CD4-positive, CD25-positive, alpha-beta regulatory T cell (primary cell): ENCODE measurements around the gene FRMPD4. TPM values are rescaled to one million over a fixed set of nuclear protein-coding genes. Genes with fewer than 3 reads are reported as not detected.

Experiments
- ATAC-seq, 2 donors: fragments of 150-1000 bp; cut with Tn5 transposase; one replicate each; pipeline ENCODE4 v1.10.0; 2021; ENCODE audit warnings: low read depth in 2 of 2, moderate number of reproducible peaks in 2 of 2, moderate library complexity in 1 of 2
- DNase-seq, 3 donors: peaks; one replicate each; pipeline versions ENCODE4 v3.0.0 to v3.0.0-alpha.2; 2012 to 2022; ENCODE audit warnings: mixed read lengths in 1 of 3
- H3K27ac ChIP-seq: one replicate; pipeline ENCODE4 v1.7.0; 2013; ENCODE audit warnings: mild to moderate bottlenecking, low read length; ENCODE audit not compliant: insufficient read depth, poor library complexity, severe bottlenecking
- H3K27me3 ChIP-seq: one replicate; pipeline ENCODE4 v1.7.0; 2013; ENCODE audit warnings: low read length; ENCODE audit not compliant: control insufficient read depth, insufficient read depth
- H3K36me3 ChIP-seq: one replicate; pipeline ENCODE4 v1.7.0; 2013; ENCODE audit warnings: mild to moderate bottlenecking, low read length, moderate library complexity; ENCODE audit not compliant: control insufficient read depth, insufficient read depth
- H3K4me1 ChIP-seq: 2 replicates; pipeline ENCODE4 v1.7.0; 2013; ENCODE audit warnings: mild to moderate bottlenecking, low read length; ENCODE audit not compliant: insufficient read depth, control insufficient read depth, poor library complexity, severe bottlenecking
- H3K4me3 ChIP-seq: one replicate; pipeline ENCODE4 v1.7.0; 2013; ENCODE audit warnings: low read depth, mild to moderate bottlenecking, low read length, moderate library complexity
- H3K9me3 ChIP-seq, 2 experiments: 1 replicate in 1 of 2; 2 replicates in 1 of 2; pipeline ENCODE4 v1.7.0; 2013; ENCODE audit warnings: low read length in 2 of 2, mild to moderate bottlenecking in 1 of 2, moderate library complexity in 1 of 2; ENCODE audit not compliant: control insufficient read depth in 2 of 2
- H3K27ac Mint-ChIP-seq, 3 donors: one replicate each; pipeline ENCODE4 v1.8.0; 2020 to 2022; ENCODE audit warnings: mild to moderate bottlenecking in 3 of 3, mixed read lengths in 3 of 3, moderate library complexity in 2 of 3
- H3K27me3 Mint-ChIP-seq: one replicate; pipeline ENCODE4 v1.8.0; 2022; ENCODE audit warnings: mild to moderate bottlenecking, mixed read lengths
- H3K36me3 Mint-ChIP-seq: one replicate; pipeline ENCODE4 v1.8.0; 2020; ENCODE audit warnings: mixed read lengths
- H3K4me1 Mint-ChIP-seq, 4 donors: one replicate each; pipeline ENCODE4 v1.8.0; 2020 to 2022; ENCODE audit warnings: mixed read lengths in 4 of 4, mild to moderate bottlenecking in 1 of 4
- H3K4me3 Mint-ChIP-seq, 4 donors: one replicate each; pipeline ENCODE4 v1.8.0; 2020 to 2022; ENCODE audit warnings: mild to moderate bottlenecking in 4 of 4, mixed read lengths in 4 of 4, moderate library complexity in 3 of 4
- H3K9me3 Mint-ChIP-seq, 7 donors: one replicate each; pipeline ENCODE4 v1.8.0; 2020 to 2022; ENCODE audit warnings: mixed read lengths in 7 of 7, mild to moderate bottlenecking in 3 of 7, moderate library complexity in 2 of 7
- polyA plus RNA-seq, 4 donors: library from polyadenylated mRNA; unstranded; fragments of 300-500 nt; fragmentation: Illumina TruSeq; gene quantifications; one replicate each; pipeline ENCODE4 v1.2.3, GENCODE V29; 2021
- total RNA-seq: library from RNA; stranded (reverse); gene quantifications from one replicate; pipeline ENCODE4 v1.2.3, GENCODE V29; 2022

The FRMPD4 gene
- total RNA-seq (not detected), polyA plus RNA-seq (not detected)

DNA sequence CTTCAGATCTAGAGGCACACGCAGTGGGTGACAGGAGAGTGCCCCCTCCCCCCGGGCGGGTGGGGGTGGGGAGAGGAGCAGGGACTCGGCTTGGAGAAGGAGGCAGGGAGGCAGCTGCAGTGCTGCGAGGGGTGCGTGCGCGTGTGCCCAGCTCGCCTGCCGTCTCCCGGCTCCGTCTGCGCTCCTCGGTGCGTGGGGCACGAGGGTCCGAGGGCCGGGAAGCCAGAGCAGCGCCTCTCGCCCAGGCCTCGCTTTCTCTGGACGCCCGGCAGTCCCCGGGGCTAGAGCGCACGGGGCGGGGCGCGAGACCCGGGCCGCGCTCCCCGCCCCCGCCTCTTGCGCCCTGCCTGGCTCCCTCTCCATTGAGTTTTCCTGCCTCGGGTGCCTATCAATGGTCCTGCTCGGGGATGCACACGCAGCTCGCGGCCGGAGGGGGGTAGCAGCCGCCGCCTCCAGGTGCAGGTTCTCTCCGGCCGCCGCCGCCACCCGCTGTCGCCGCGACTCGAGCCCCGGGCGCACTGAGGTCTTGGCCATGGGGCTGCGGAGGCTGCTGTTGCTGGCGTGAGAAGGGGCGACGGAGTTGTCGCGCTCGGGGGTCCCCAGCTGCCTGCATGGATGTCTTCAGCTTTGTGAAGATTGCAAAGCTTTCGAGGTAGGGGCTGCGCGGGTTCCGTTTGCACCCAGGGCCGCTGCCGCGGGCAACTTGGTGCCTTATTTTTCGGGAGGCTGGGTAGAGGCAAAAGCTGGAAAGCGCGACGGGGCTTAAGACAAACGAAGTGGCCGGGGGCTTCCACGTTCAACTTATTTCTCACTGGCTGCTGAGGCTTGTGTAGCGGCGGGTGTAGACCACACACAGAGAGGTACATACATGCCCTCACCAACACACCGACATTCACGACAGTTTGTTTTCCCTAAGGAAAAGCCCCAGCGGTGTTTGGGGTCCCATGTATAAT is at the start of gene FRMPD4:
Gene FRMPD4 (plus strand): TSS at position 113 of the 953 bp plus-strand sequence. CDS start 499 bp downstream, at position 612.
- Mint-ChIP-seq H3K4me3 (no peak within 1 kb of the TSS), H3K27me3 (peaks cover 15% of the 10 kb centered on the region), H3K9me3 (peaks cover 0 to 1% (median 0%) of the 10 kb centered on the region in 7 donors), H3K36me3 (no peaks in the 10 kb centered on the region), H3K4me1 (peaks cover 0 to 2% (median 0%) of the 10 kb centered on the region in 4 donors), H3K27ac (no peak within 1 kb of the TSS)
- no peak for ATAC-seq
- DNase-seq = no peak
- Histone ChIP-seq H3K4me1 (no peaks in the 10 kb centered on the region), H3K27me3 (no peaks in the 10 kb centered on the region), H3K27ac (no peak within 1 kb of the TSS), H3K4me3 (no peak within 1 kb of the TSS), H3K36me3 (no peaks in the 10 kb centered on the region), H3K9me3 (no peaks in the 10 kb centered on the region)

DNA sequence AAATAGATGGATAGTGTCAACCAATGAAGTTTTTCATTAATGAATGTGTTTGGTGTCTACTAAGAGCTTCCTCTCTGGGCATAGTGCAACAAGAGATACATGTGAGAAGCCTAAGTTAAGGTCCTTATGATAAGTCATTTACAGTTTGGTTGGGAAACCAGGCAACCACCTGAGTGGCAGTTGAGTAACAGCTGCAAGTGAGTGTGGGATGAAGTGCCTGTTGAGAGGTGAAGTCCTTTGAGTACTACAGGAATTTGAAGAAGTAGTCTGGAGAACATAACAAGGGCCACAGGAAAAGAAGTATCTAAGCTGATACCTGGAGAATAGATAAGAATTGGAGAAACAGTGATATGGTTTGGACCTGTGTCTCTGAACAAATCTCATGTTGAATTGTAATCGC is 48.5 kb upstream of the FRMPD4 start:
- Mint-ChIP-seq H3K4me3 (no peak overlapping the region), H3K9me3 (peaks cover 0 to 3% (median 0%) of the 10 kb centered on the region in 7 donors), H3K27ac (no peak overlapping the region), H3K36me3 (no peaks in the 10 kb centered on the region), H3K4me1 (no peaks in the 10 kb centered on the region), H3K27me3 (no peaks in the 10 kb centered on the region)
- Histone ChIP-seq H3K27ac (no peak overlapping the region), H3K4me3 (no peak overlapping the region), H3K36me3 (no peaks in the 10 kb centered on the region), H3K27me3 (no peaks in the 10 kb centered on the region), H3K4me1 (no peaks in the 10 kb centered on the region), H3K9me3 (no peaks in the 10 kb centered on the region)
- ATAC-seq (no peak), DNase-seq (no peak)

DNA sequence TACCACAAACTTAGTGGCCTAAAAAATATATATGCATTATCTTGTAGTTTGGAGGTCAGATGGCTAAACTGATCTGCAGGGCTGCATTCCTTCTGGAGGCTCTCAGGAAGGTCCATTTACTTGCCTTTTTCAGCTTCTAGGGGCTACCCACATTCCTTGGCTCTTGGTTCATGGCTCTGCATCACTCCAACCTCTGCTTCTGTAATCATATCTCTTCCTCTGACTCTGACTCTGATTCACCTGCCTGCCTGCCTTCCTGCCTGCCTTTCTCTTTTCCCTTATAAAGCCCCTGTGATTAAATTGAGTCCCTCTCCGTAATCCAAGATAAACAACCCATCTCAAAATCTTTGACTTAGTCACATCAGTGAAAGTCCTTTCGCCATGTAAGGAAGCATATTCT is 25.0 kb upstream of the FRMPD4 start:
- no peak for ATAC-seq
- H3K4me3 ChIP-seq = no peak overlapping the region
- H3K27me3 ChIP-seq = no peaks in the 10 kb centered on the region
- Mint-ChIP-seq H3K27ac (no peak overlapping the region), H3K27me3 (no peaks in the 10 kb centered on the region), H3K4me1 (no peaks in the 10 kb centered on the region), H3K4me3 (no peak overlapping the region), H3K9me3 (peaks cover 0 to 12% (median 4%) of the 10 kb centered on the region in 7 donors), H3K36me3 (no peaks in the 10 kb centered on the region)
- no peaks in the 10 kb centered on the region for H3K9me3 ChIP-seq
- no peak for DNase-seq
- no peak overlapping the region for H3K27ac ChIP-seq
- H3K4me1 ChIP-seq = no peaks in the 10 kb centered on the region
- no peaks in the 10 kb centered on the region for H3K36me3 ChIP-seq

DNA sequence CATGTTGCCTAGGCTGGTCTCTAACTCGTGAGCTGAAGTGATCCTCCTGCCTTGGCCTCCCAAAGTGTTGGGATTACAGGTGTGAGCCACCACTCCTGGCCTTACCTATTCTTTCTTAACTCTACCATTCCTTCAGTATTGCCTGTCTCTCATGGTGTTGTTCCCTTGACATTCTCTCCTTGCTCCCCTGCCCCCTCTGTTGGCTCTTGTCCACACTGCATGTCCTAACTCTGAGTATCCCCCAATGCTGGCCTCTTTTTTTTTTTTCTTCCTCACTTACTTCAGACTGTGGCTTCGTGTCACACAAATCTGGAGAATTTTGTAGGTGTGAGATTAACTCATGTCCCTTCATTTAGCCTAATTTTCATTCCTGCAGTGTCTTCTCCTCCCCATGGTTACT is 22.9 kb upstream of the FRMPD4 start:
- Mint-ChIP-seq H3K27ac (no peak overlapping the region), H3K4me3 (no peak overlapping the region), H3K27me3 (no peaks in the 10 kb centered on the region), H3K9me3 (peaks cover 0 to 11% (median 2%) of the 10 kb centered on the region in 7 donors), H3K36me3 (no peaks in the 10 kb centered on the region), H3K4me1 (no peaks in the 10 kb centered on the region)
- Histone ChIP-seq H3K4me1 (no peaks in the 10 kb centered on the region), H3K36me3 (no peaks in the 10 kb centered on the region), H3K9me3 (no peaks in the 10 kb centered on the region), H3K27ac (no peak overlapping the region), H3K4me3 (no peak overlapping the region), H3K27me3 (no peaks in the 10 kb centered on the region)
- no peak for DNase-seq
- no peak for ATAC-seq

DNA sequence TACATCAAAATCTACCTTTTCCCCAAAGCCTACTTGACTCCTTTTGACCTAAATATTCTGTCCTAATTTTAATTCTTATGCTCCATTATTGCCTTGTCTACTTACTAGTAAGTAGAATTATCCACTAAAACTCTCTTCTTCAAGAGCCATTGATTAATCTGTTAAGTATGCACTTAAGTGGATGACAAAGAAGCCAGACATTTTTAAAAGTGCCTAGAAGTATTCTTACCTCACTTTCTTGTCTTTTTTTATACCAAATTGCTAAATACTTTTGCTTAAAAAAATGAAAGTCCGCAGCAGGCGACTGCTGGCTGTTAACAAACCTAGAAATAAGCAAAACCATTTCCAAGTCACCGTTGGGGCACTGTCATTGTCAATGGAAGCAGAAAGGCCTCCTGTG is 20.1 kb upstream of the FRMPD4 start:
- H3K4me1 ChIP-seq = no peaks in the 10 kb centered on the region

DNA sequence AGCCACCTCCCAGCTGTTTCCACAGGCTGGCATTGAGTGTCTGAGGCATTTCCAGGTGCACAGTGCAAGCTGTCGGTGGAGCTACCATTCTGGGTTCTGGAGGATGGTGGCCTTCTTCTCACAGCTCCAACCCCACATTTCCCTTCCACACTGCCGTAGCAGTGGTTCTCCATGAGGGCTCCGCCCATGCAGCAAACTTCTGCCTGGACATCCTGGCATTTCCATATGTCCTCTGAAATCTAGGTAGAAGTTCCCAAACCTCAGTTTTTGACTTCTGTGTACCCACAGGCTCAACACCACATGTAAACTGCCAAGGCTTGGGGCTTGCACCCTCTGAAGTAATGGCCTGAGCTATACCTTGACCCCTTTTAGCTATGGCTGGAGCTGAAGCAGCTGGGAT is 10.3 kb upstream of the FRMPD4 start:
- H3K27ac Mint-ChIP-seq = no peak overlapping the region
- DNase-seq = no peak
- Histone ChIP-seq H3K27ac (no peak overlapping the region), H3K4me1 (no peaks in the 10 kb centered on the region), H3K36me3 (no peaks in the 10 kb centered on the region), H3K4me3 (no peak overlapping the region), H3K27me3 (no peaks in the 10 kb centered on the region), H3K9me3 (peaks cover 0 to 8% of the 10 kb centered on the region in 2 experiments)
- no peaks in the 10 kb centered on the region for H3K4me1 Mint-ChIP-seq
- H3K36me3 Mint-ChIP-seq = no peaks in the 10 kb centered on the region
- H3K27me3 Mint-ChIP-seq = peaks cover 4% of the 10 kb centered on the region
- ATAC-seq = no peak
- peaks cover 0 to 28% (median 11%) of the 10 kb centered on the region in 7 donors for H3K9me3 Mint-ChIP-seq
- no peak overlapping the region for H3K4me3 Mint-ChIP-seq

More for the DNA sequence above, 20.1 kb upstream of the FRMPD4 start:
- Mint-ChIP-seq H3K27ac (no peak overlapping the region), H3K4me3 (no peak overlapping the region), H3K4me1 (no peaks in the 10 kb centered on the region), H3K27me3 (no peaks in the 10 kb centered on the region), H3K36me3 (no peaks in the 10 kb centered on the region), H3K9me3 (peaks cover 0 to 11% (median 2%) of the 10 kb centered on the region in 7 donors)
- DNase-seq (no peak), ATAC-seq (no peak)
- H3K27ac ChIP-seq = no peak overlapping the region
- H3K4me3 ChIP-seq = no peak overlapping the region
- H3K27me3 ChIP-seq = no peaks in the 10 kb centered on the region
- H3K36me3 ChIP-seq = no peaks in the 10 kb centered on the region
- no peaks in the 10 kb centered on the region for H3K9me3 ChIP-seq

DNA sequence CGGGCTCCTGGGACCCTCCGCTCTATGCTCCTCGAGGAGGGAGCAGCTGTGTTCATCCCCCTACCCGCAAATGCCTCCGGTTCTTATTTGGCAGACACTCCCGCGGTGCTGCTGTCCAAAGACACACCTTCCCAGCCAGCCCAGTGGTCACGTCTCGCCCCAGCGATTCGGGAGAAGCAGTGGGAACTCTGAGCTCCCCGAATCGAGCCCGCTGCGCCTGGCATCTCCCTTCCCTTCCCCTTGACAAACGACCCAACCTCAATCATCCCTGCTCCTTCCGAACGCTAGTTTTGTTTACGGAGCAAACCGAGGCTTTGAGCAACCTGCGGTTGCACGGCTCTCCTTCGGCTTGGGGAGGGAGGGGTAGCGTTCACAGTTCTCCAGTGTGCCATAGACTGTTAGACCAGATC is 317 bp upstream of the FRMPD4 start:
- H3K36me3 Mint-ChIP-seq = no peaks in the 10 kb centered on the region
- ATAC-seq (no peak), DNase-seq (no peak)
- peaks cover 15% of the 10 kb centered on the region for H3K27me3 Mint-ChIP-seq
- Histone ChIP-seq H3K36me3 (no peaks in the 10 kb centered on the region), H3K4me3 (no peak overlapping the region), H3K4me1 (no peaks in the 10 kb centered on the region), H3K27me3 (no peaks in the 10 kb centered on the region), H3K27ac (no peak overlapping the region), H3K9me3 (no peaks in the 10 kb centered on the region)
- H3K4me3 Mint-ChIP-seq = no peak overlapping the region
- H3K27ac Mint-ChIP-seq = no peak overlapping the region
- H3K4me1 Mint-ChIP-seq = peaks cover 0 to 2% (median 0%) of the 10 kb centered on the region in 4 donors
- peaks cover 0 to 1% (median 0%) of the 10 kb centered on the region in 7 donors for H3K9me3 Mint-ChIP-seq
